SKM-1 treated with dmso at 0.1 percent for 144 hours (cell line): ENCODE data around the gene DYNC1I1.

Source experiments
- DNase-seq: peaks from one replicate; lab custom pipeline; 2025; ENCODE audit not compliant: unreplicated experiment; lab: John Stamatoyannopoulos, UW

The DYNC1I1 gene

GRCh38 chr7:96074871-96075270 lies 302.5 kb downstream of the DYNC1I1 start:
- DNase-seq = no peak

- peak; percentile 33 for DNase-seq
Measured at GRCh38 chr7:96075510-96076349, 303.4 kb downstream of the DYNC1I1 start.

DNA sequence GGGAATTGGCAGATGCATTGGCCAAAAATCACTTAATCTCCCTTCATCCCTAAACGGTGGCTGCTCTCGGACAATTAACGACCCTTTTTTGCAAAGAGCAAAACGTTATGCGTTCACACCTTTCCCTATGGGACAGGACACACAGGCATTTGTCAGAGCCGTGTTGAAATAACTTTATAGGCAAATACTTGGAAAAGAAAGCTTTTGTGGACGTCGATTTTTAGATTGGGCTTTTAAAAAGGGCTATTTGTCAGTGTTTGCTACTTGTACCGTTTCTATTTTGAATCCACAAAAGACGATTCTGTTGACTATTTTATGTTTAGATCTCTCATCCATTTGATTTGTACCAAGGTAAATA lies 304.0 kb downstream of the DYNC1I1 start:
- DNase-seq = no peak

- DNase-seq = no peak
Measured at GRCh38 chr7:96080027-96080426, 307.7 kb downstream of the DYNC1I1 start.

DNA sequence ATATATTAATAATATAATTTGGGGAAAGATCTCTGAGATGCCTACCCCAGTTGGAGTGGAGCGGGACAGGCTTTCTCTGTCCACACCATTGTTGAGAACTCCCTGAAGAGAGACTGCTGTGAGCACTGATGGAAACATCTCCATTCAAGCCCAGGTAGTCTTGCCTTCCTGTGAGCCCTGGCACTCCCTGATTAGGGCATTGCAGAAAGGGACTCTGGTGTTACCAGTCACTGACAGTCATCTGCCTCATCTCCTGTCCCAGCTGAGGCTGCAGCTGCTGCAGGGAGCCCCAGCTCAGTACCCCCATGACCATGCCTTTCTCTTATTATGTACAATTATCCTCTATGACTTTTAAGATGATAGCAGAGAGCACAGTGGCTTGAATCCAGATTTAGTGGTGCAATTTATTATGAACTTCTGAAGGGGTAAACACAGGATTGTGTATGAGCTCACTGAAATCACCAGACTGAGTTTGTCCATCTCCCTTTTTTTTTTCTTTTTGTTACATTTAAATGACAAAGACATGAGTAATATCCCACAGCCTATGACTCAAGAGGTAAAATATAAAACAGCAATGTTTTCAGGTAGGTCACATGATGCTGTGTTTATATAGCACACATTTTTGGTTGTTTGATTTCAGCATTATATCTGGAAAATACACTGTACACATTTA lies 312.7 kb downstream of the DYNC1I1 start:
- no peak for DNase-seq

GRCh38 chr7:96085953-96086352 lies 313.6 kb downstream of the DYNC1I1 start:
- DNase-seq = no peak

DNA sequence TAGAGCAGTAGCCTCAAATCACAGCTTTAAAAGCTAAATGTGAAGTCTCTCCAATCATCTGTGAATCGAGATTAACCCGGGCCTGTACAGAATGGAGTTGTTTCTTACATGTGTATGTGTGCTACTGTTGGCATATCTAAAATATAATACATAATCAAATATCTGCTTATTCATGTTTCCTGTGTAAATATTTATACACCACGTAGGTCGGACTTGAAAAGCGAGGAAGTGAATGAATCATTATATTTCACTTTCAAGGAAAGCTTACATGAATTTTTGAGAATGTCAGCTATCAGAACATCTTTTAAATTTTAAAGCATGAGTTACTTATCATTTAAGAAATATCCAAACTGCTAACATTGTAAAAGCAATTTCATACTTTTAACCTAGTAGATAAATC lies 316.2 kb downstream of the DYNC1I1 start:
- no peak for DNase-seq

DNA sequence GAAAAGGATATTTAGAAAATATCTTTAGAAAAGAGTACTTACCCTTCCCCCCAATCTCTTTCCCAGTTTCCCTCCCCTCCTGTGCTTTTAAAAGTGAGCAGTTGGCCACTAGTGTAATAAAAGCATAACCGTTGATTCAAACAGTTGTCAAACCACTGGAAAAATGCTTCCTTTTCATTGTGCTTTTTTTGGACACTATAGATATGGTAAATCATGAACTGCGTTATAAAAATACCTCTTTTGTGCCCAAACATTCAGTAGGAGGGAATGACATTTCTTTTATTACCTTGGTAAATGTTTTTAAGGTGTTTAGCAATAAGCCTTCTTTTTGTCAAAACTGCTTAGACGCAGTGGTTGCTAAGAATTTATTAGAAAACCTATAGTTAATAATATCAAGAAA lies 317.2 kb downstream of the DYNC1I1 start:
- no peak for DNase-seq

DNA sequence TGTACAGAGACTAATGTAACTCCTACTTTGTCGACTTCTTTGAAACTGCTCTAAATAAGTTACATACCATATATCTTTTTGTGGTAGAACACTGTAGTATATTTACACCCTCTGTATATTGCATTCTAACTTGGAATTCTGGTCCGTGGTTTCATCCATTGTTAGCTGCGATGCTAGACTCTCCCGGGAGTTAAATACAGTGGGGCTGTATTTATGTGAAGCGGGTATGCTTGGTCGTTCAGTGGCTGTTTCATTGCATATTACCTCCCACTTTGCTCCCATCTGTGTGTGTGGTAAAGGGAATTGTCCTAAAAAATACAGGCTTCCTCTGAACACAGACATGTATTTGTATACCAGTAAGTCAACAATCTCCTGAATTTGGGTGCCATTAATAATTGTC lies 318.4 kb downstream of the DYNC1I1 start:
- DNase-seq = no peak

- no peak for DNase-seq
Measured at GRCh38 chr7:96093435-96093834, 321.1 kb downstream of the DYNC1I1 start.

DNA sequence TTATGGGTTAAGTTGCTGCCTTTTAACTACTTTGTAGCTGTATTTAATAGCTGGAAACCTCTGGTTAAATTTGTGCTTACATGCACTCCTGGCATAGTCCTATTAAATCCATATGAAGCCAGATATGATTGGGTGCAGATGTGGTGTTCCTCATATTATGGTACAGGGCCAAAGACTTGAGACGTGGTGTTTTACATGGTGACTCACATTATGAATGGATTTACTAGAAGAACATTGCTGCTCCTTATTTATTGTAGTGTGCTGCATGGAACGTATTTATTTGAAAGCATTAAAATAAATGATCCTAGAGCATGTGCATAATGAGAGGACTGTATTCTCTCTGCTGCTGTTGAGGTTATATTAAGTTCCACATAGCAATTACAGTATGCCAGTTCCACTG lies 325.5 kb downstream of the DYNC1I1 start:
- DNase-seq = no peak

DNA sequence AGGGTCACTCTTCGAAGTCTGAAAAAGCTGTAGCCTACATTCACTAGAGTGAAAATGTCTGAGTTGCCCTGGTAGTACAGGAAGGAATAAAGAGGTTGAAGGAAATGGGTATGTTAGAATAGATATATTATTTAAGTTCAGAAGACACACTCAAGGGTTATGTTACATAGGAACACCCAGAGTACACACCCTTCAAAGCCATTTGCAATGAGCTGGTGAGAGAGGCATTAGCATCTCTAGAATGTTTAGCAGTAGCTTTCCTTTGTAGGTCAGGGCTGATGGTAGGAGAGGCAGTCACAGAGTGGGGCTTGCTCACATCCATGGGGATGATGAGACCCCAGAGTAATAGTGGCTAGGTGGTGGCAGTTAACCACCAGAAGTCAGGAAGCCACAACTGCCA lies 328.4 kb downstream of the DYNC1I1 start:
- no peak for DNase-seq

DNA sequence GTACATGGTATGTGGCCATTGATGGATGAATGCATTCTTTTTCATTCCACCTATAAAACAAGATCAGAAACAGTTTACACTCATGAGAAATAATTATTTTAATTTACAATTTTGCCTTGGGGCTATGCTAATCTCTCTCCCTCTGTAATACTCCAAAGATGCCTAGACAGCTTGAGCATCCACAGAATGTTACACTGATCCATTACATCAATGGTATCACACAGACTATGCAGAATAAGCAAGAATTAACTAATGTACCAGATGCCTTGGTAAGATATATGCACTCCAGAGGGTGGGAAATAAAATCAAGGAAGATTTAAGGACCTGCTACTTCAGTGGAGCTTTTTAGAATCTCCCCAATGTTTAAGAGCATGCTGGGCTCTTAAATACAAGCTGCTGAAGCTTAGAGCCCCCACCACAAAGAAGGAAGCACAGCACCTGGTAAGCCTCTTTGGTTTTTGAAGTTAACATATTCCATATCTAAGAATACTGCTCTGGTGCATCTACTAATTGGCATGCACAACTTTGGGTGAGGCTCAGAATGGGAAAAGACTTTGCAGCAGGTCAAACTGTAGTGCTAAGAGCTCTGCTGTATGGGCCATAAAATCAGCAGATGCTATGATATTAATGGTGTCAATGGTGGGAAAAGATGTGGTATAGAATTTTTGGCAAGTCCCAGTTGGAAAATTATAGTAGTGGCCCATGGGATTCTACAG lies 329.9 kb downstream of the DYNC1I1 start:
- no peak for DNase-seq

GRCh38 chr7:96104984-96105383 lies 332.6 kb downstream of the DYNC1I1 start:
- DNase-seq = no peak

- no peak for DNase-seq
Measured at GRCh38 chr7:96111405-96111804, 339.1 kb downstream of the DYNC1I1 start.

GRCh38 chr7:96114190-96114589 lies 341.8 kb downstream of the DYNC1I1 start:
- DNase-seq = no peak

DNA sequence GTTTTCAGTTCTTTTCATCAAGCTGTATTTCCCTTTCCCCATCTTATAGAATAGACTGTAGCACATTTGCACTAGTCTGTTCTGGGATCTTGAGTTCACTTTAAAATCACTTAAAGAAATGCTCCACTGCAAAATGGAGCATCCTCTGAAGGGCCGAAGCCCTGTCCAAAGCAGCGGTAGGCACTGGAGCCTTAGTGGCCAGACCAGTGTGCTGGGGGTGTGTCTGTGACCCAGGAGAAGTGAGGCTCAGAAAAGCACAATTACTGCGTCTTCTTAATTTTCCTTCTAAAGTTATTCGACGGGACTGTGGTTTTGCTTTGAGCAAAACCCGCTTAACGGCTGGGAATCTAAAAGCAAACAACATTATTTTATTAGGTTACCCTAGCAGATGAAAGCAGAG lies 343.8 kb downstream of the DYNC1I1 start:
- DNase-seq = no peak

DNA sequence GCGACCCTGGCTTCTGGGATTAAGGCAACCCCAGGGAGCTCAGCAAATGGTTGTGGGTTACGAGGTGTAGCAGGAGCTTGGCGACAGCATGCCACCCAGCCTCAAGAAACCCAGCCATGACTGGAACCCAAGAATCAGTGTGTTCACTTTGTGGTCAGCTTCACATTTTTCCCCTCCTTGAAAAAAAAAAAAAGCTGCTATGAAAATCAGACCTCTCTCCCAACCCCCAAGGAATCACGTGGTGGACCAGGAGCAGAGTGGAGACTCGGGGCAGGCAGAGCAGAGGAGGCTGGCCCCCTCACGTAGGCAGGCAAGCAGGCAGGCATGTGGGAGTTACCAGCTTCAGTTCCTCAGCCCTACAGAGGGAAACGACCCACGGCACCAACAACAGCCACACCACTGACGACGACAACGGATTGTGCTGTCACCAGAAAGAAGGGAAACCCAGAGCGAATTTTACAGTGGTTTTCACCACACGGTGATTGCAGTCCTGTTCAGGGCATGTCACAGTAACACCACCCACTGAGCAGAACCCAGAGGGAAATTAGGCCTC lies 346.2 kb downstream of the DYNC1I1 start:
- DNase-seq = no peak

DNA sequence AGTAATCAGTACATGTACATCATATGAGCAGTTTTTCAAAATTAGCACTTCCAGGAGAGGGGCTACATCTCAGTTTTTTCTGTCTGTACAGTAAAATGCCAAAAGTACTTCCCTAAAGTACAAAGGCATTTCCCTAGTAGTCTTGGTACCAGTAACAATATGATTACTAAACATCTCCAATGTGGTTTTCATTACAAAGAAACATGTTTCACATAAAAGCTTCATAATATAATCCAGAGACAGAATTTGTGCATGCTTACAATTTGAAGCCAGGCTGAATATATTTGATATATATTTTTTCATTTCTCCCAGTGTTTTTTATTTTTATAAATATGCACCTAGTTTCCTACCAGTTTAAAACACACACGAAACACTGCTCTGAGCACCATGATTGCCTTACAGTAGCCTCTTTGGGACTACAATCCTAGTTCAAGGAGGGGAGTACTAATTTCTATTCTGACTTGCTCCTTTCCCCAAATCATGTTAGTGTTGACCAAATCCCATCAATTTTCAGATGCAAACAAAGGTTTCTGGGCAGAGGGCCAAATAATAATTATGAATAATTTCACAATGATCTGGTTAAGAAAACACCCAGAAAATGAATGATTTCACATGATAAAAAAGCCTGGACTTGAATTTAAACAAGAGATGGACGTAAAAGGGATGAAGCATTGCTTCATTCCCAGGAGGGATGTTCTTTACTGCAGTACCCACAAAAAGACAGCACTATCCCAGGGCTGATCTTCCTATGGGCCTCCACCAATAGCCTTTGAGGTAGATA lies 348.3 kb downstream of the DYNC1I1 start:
- no peak for DNase-seq

DNA sequence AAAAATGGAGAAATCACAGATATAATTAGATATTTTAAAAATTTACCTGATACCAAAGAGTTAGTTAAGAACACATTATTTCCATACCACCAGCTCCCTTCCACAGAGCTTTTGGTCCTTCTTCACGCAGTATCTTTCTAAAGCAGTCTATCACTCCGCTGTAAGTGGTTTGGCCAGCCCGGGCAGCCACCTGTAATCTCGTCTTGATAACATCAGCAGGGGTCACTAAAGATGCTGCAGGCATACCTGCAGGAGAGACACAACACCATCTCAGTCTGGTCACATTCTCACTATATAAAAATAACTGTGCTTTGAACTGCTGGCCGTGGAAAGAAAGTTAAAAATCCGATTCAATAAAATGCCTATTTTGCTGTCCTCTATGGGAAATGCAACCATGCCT lies 349.4 kb downstream of the DYNC1I1 start:
- DNase-seq = no peak

DNA sequence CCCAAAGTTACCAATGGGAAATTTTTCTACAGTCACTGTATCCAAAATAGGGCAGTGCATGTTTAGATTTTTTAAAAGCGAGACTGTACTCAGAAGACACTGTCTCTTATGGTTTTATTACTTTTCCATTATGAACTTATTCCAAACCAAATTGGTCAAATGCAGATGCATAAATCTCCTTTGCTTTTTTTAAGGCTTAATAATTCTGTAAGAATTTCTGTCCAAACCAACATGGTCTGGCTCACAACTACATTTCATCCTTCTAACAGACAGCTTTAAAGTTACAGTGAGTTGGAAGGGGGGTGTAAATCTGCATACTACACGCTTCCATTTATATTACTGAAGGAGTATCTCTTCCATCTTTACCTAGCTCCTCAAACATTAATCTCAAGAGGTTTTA lies 350.4 kb downstream of the DYNC1I1 start:
- no peak for DNase-seq
